ENCODE measurements around the gene C19orf47.

Gene C19orf47

GRCh38 chr19:40282920-40283319, 65.3 kb downstream of the C19orf47 start:
- H3K9me3 Mint-ChIP-seq, result no peaks in the 10 kb centered on the region

GRCh38 chr19:40282209-40282580, 66.0 kb downstream of the C19orf47 start:
- TF ChIP-seq CTCF (IDR thresholded peaks at IDR 0.05), result no peak
- Mint-ChIP-seq H3K9me3 (no peaks in the 10 kb centered on the region), H3K36me3 (ENCODE audit: low read depth) (no peaks in the 10 kb centered on the region), H3K4me1 (peaks cover 89% of the 10 kb centered on the region), H3K27me3 (ENCODE audit: low read depth, poor library complexity) (no peaks in the 10 kb centered on the region), H3K4me3 (no peak overlapping the region), H3K27ac (no peak overlapping the region)
- DNase-seq, result no peak

More at GRCh38 chr19:40282920-40283319, 65.3 kb downstream of the C19orf47 start:
- Mint-ChIP-seq H3K36me3 (ENCODE audit: low read depth) (no peaks in the 10 kb centered on the region), H3K4me1 (peaks cover 86% of the 10 kb centered on the region), H3K4me3 (peak overlapping the region; percentile 95), H3K27ac (peak overlapping the region; percentile 44), H3K27me3 (ENCODE audit: low read depth, poor library complexity) (no peaks in the 10 kb centered on the region)
- TF ChIP-seq CTCF (IDR thresholded peaks at IDR 0.05), result no peak
- DNase-seq, result no peak

GRCh38 chr19:40281381-40282208, 66.6 kb downstream of the C19orf47 start:
- no peaks in the 10 kb centered on the region for H3K27me3 Mint-ChIP-seq (ENCODE audit: low read depth, poor library complexity)
- H3K4me1 Mint-ChIP-seq, result peaks cover 88% of the 10 kb centered on the region
- no peaks in the 10 kb centered on the region for H3K9me3 Mint-ChIP-seq
- H3K36me3 Mint-ChIP-seq (ENCODE audit: low read depth), result no peaks in the 10 kb centered on the region
- TF ChIP-seq CTCF (IDR thresholded peaks at IDR 0.05), result no peak
- H3K27ac Mint-ChIP-seq, result peak overlapping the region; percentile 82
- DNase-seq, result no peak
- H3K4me3 Mint-ChIP-seq, result no peak overlapping the region

- no peak for DNase-seq
- no peaks in the 10 kb centered on the region for H3K27me3 Mint-ChIP-seq (ENCODE audit: low read depth, poor library complexity)
- H3K36me3 Mint-ChIP-seq (ENCODE audit: low read depth), result no peaks in the 10 kb centered on the region
- peak overlapping the region; percentile 99 for H3K27ac Mint-ChIP-seq
- H3K9me3 Mint-ChIP-seq, result no peaks in the 10 kb centered on the region
- H3K4me1 Mint-ChIP-seq, result peaks cover 84% of the 10 kb centered on the region
- peak overlapping the region; percentile 58 for H3K4me3 Mint-ChIP-seq
- no peak for TF ChIP-seq CTCF (IDR thresholded peaks at IDR 0.05)
Measured at GRCh38 chr19:40280608-40281221, 67.5 kb downstream of the C19orf47 start.

- TF ChIP-seq CTCF (IDR thresholded peaks at IDR 0.05), result no peak
- Mint-ChIP-seq H3K27me3 (ENCODE audit: low read depth, poor library complexity) (no peaks in the 10 kb centered on the region), H3K9me3 (no peaks in the 10 kb centered on the region), H3K4me3 (peak overlapping the region; percentile 58), H3K4me1 (peaks cover 86% of the 10 kb centered on the region), H3K27ac (peak overlapping the region; percentile 99), H3K36me3 (ENCODE audit: low read depth) (no peaks in the 10 kb centered on the region)
- DNase-seq, result no peak
Measured at GRCh38 chr19:40279761-40280607, 68.2 kb downstream of the C19orf47 start.
